CD4-positive, alpha-beta T cell treated with Interferon alpha-2 for 1 hour (primary cell): ENCODE data around the gene SYCE3.

Source experiments
- DNase-seq, 2 donors: peaks; one replicate each; pipeline ENCODE4 v3.0.0-alpha.2; 2020 to 2022

The SYCE3 gene

DNA sequence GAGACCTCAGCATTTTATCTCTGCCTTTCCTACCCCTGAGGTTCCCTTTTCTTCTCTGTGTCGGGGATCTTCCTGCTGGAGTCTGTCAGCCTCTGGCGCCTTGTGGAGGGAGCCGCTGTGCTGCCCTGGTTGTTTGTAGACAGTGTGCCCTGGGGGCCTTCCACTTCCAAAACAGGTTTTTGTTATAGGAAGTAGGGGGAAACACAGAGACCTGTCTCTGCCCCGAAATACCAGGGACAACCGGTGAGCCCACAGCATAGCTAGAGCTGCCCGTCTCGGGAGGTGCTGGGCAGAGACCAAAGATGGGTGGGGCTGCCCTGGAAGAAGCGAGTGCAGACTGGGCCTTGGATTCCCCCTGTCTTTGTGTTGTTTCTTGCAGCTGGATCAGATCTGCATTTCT, 46.7 kb downstream of the SYCE3 start:
- no peak for DNase-seq

DNA sequence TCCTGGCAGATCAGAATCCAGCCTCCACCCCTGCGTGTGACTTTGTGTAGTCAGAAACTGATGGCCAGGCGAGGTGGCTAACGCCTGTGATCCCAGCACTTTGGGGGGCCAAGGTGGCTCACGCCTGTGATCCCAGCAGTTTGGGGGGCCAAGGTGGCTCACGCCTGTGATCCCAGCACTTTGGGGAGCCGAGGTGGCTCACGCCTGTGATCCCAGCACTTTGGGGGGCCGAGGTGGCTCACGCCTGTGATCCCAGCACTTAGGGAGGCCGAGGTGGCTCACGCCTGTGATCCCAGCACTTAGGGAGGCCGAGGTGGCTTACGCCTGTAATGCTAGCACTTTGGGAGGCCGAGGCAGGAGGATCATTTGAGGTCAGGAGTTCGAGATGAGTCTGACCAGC, 49.5 kb downstream of the SYCE3 start:
- DNase-seq: no peak

DNA sequence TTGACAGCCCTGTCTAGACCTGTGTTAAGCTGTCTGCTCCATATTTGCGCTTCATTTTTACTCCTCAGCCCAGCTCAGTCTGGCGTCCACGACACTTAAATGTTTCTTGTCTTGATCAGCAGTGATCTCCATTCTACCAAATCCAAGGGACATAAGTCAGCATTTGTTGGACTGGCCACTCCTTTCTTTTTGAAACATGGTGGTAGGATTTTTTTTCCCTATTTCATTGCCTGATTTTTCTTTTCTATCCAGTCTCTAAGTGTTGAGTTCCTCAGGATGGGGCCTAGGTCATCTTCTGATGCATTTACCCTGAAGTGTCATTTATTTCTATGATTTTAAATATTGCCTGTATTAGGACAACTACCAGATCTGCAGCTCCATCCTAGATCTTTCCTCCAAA, 53.8 kb downstream of the SYCE3 start:
- no peak for DNase-seq

DNA sequence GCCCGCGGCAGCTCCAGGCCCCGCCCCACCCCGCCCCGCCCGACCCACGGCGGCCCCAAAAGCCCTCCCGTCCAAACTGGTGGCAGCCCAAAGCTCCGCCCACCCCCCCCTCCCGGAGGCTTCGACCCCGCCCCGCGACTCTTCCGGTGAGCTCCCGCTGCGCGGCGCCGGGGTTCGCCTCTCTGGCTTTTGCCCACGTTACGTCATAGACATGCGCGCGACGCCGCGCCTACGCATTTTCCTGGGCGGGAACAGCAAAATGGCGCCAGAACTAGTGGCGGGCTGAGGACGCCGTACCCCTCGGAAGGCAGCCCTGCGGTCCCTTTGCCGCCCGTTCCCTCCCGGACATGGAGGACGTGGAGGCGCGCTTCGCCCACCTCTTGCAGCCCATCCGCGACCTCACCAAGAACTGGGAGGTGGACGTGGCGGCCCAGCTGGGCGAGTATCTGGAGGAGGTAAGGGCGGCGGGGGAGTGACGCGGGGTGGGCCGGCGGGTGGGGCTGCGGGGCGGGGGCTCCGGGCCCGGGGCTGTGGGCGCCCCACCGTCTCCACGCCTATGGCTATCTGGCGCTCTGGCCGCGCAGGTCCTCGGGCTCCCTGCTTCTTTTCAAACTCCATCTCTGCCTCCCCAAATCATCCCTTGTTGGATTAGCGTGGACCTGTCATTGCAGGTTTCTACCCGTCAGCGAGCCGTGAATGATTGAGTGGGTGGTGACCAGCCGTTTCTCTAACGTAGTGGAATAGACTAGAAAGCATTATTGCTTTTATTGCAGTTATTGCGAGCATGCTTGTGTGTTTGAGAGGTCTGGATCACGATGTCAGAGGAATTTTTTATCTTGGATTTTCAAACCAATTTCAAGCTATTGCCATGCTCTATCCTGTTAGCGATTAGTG, 54.5 kb downstream of the SYCE3 start, which contains the start of gene NCAPH2:
TSS of gene NCAPH2 (plus strand) at position 234 of the 894 bp plus-strand sequence. CDS start at position 348, 114 bp downstream.
- DNase-seq: peak; percentile 96 to 98

DNA sequence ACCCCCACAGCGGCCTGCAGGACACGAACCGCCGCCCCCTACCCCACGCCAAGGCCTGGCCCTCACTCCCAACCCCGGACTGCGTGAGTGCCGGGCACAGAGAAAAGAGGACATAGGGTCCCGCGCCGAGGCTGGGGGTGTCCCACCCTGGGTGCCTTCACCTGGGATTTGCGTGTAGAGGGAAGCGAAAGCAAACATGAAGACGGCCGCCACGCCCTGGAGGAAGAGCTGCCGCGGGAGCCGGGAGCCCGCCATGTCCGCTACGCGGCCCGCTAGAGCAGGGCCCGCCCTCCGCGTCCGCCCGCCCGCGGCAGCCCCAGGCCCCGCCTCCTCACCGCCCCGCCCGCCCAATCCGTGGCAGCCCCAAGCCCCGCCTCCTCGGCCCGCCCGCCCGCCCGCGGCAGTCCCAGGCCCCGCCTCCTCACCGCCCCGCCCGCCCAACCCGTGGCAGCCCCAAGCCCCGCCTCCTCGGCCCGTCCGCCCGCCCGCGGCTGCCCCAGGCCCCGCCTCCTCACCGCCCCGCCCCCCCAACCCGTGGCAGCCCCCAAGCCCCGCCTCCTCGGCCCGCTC, 55.2 kb downstream of the SYCE3 start, which contains the start of gene LMF2:
TSS of gene LMF2 (minus strand) at position 282 of the 570 bp plus-strand sequence. CDS start at position 255, 27 bp downstream.
- peak; percentile 92 to 94 for DNase-seq

DNA sequence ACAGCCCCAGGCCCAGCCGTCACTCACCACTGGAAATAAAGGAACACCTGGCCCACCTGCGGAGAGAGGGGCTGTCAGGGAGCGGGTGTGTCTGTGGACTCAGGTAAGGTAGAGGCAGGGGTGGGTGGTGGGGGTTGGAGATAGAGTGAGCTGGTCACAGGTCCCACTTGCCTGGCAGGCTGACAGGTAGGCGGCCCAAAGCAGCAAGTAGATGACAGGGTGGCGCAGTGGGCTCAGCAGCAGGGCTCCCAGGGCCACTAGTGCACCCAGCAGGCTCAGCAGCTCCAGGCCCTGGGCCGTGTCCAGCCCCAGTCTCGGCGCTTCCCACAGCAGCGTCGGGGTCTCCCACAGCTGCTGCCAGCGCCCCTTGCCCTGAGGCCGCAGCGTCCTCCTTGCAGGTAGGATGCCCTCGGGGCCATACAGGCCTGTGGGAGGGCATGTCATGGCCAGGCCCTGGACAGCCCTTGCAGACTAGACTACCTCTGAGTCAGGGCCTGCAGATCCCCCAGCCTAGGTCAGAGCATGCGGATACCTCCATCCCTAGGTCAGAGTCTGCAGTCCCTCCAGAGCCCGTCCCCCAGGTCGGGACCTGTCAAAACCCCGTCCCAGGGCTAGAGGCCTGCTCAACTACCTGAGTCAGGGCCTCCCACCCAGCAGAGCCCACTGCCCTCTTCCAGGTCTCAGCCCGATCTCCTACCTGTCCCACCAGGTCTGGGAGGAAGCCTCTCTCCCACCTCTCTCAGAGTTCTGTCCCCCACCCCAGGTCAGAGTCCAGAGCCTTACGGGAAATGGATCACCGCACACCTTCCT, 55.9 kb downstream of the SYCE3 start:
- DNase-seq: no peak

DNA sequence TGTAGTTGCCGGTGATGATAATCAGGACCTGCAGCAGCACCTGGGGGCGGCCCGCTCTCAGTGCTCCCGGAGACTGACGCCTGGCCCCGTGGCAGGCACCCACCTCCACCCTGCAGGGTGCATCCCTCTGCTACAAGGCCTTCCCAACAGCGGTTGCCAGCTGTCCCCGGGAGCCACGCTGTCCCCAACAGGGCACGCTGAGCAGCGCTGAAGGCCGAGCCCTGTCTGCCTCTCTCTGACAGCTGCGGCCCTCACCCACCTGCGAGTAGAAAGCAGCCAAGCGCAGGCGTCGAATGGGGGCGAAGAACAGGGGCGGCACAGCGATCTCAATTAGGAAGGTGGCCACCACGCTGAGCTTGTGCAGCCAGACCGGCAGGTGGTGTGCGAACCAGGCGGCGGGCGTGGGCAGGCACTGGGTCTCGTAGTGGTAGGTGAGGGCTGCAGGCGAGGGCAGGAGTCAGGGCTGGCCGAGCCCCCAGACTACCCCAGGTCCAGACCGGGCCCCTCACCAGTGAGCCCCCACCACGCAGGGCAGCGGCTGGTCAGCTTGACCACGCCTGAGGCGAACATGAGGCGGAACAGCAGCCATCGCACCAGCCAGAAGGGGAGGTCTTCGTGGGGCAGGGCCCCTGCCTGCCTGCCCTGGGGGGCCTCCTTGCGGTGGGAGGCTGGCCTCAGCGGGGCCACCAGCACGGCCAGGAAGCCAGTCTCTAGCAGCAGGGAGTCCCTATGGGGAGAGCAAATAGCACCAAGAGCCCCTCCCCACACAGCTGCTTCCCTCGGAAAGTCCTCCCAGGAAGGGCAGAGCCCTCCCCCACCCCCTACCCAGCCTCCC, 56.7 kb downstream of the SYCE3 start:
- no peak for DNase-seq

GRCh38 chr22:50505276-50505775, 57.4 kb downstream of the SYCE3 start:
- DNase-seq: no peak

- no peak for DNase-seq
Observed at GRCh38 chr22:50504369-50505211, 58.1 kb downstream of the SYCE3 start.

- DNase-seq: no peak
Observed at GRCh38 chr22:50503475-50504145, 59.1 kb downstream of the SYCE3 start.

GRCh38 chr22:50502628-50503474, 59.9 kb downstream of the SYCE3 start:
- no peak for DNase-seq

GRCh38 chr22:50502096-50502495, 60.6 kb downstream of the SYCE3 start:
- no peak for DNase-seq
